Omental fat pad (tissue), 4 donors: ENCODE data around the gene EPYC. TPM values are rescaled to one million over a fixed set of nuclear protein-coding genes. Genes with fewer than 3 reads are reported as not detected.

Source experiments
- ATAC-seq: fragments of 150-250 bp; one replicate; pipeline ENCODE4 v1.9.1; 2016; ENCODE audit warnings: mild to moderate bottlenecking, moderate library complexity; ENCODE audit not compliant: low FRiP score
- DNase-seq: peaks from one replicate; pipeline ENCODE4 v3.0.0-alpha.2; 2019; ENCODE audit warnings: low spot score
- total RNA-seq, 4 donors: library from RNA; depleted of rRNA; stranded (reverse); fragments of >200 nt; gene quantifications; one replicate each; pipeline ENCODE4 v1.1.0, GENCODE V29; 2016
- TF ChIP-seq, protein P1 (sequence below), 3 donors: fragments of 450-650 bp; IDR thresholded peaks; one replicate each; pipeline ENCODE4 v1.5.1; 2016 to 2017; ENCODE audit warnings: antibody characterized with exemption in 3 of 3, mild to moderate bottlenecking in 3 of 3, moderate library complexity in 2 of 3

EPYC gene
- total RNA-seq, 4 donors from 2014 or later, result not detected

DNA sequence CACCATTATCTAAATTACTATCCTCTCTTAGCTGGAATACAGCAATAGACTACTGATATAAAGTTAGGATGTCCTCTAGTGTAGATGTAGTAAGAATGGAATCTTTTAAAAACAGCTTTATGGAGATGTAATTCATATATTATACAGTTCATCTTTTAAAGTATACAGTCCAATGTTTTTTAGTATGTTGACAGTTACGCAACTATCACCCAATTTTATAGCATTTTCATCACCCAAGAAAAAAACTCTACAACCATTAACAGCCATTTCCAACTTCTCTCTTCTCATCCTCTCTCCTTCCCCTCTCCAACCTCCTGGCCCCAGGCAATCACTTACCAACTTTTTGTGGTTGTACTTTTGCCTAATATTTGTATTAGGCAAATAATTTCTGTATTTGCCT is 22.6 kb downstream of the EPYC start:
- TF ChIP-seq, protein P1, sequence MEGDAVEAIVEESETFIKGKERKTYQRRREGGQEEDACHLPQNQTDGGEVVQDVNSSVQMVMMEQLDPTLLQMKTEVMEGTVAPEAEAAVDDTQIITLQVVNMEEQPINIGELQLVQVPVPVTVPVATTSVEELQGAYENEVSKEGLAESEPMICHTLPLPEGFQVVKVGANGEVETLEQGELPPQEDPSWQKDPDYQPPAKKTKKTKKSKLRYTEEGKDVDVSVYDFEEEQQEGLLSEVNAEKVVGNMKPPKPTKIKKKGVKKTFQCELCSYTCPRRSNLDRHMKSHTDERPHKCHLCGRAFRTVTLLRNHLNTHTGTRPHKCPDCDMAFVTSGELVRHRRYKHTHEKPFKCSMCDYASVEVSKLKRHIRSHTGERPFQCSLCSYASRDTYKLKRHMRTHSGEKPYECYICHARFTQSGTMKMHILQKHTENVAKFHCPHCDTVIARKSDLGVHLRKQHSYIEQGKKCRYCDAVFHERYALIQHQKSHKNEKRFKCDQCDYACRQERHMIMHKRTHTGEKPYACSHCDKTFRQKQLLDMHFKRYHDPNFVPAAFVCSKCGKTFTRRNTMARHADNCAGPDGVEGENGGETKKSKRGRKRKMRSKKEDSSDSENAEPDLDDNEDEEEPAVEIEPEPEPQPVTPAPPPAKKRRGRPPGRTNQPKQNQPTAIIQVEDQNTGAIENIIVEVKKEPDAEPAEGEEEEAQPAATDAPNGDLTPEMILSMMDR (IDR thresholded peaks at IDR 0.05), result no peak
- no peak for ATAC-seq
- DNase-seq, result no peak

GRCh38 chr12:90979951-90980350 is 24.8 kb downstream of the EPYC start:
- TF ChIP-seq, protein P1 (IDR thresholded peaks at IDR 0.05), result no peak
- no peak for ATAC-seq
- no peak for DNase-seq

- no peak for DNase-seq
- no peak for ATAC-seq
- TF ChIP-seq, protein P1 (IDR thresholded peaks at IDR 0.05), result no peak
Measured at GRCh38 chr12:90979019-90979418, 25.8 kb downstream of the EPYC start.

DNA sequence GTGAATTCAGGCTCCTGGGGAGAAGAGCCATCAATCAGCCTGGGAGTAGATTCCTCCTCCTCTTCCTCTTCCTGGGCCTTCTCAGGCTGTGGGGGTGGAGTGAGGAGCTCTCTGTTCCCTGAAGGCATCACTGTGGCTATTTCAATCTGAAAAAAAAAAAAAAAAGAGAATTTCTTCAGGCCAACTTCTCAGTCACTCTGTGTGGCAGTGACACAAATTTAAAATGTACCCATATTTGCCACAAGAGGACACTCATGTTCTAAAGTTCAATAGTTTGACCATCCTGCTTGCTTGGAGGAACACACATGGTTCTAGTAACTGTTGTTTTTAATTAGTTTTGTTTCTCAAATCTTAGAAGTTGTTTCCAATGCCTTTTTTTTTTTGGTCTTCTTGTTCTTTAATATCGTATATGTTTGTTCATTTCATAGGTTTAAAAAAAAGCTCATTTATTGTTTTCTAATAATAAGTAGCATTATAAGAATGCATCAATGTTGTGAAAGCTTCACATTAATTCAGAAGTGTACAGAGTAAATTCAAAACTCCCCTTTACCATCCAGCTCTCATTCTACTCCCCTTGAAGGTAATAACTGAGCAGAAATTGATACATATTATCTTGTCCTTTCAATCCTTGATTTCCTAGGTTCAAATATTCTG is 26.5 kb downstream of the EPYC start:
- ATAC-seq, result peak; percentile 80
- DNase-seq, result no peak
- TF ChIP-seq, protein P1 (IDR thresholded peaks at IDR 0.05), result peak in 1 of 3 donors; percentile 12

DNA sequence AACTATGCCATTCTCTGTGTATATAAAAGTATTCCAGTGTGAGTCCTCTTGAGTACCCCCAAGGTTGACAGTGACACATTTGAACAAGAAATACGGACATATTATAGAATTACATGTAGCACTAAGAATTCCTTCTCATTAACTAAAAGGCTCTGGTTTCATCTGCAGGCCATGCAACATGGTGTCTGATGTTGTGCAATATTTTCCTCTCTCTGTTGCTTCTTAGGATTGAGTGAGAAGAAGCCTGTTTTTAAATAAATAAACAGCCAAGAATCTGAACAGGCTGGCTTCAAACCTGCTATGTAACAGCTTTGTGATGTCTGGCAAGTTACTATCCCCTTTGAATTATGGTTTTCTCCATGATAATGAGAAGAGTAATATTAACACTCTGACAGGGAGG is 27.5 kb downstream of the EPYC start:
- no peak for ATAC-seq
- TF ChIP-seq, protein P1 (IDR thresholded peaks at IDR 0.05), result no peak
- DNase-seq, result no peak

DNA sequence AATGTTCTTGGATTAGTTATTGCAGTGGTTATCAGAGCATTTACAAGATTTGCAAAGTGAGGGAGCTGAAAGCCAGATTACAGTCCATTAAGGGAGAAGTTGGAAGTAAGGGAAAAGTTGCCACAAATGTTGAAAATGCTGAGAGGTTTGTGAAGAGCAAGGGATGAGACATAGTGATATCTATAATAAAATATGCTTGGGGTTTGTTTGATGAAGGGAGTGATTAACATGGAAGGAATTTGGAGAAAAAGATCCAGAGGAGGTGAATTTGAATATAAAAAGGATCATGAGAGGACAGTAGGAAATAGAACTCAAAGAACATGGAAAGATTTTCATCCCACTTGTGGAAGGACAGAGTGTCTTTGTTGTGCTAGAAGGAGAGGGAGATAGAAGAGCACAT is 30.5 kb downstream of the EPYC start:
- no peak for DNase-seq
- TF ChIP-seq, protein P1 (IDR thresholded peaks at IDR 0.05), result no peak
- no peak for ATAC-seq

DNA sequence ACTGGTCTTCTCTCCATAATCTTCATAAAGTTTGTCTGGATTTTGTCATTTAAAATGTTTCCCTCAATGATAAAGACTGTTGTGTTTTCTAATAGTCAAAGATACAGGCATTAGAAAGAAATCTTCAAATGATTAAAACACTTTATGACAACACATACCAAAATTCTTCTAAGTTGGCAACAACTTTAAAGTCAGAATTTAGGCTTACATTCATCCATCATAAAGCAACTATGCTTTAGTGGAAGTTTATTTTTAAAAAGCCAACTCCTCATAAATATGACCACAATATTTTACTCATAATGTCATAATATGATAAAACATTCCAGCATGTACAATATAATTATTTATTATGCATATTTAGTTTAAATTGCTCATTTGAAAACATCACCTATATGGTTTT is 32.5 kb downstream of the EPYC start:
- DNase-seq (no peak), ATAC-seq (no peak)
- TF ChIP-seq, protein P1 (IDR thresholded peaks at IDR 0.05), result no peak
